GM12878 (cell line): ENCODE results near the gene HUNK. TPM values are rescaled to one million over a fixed set of nuclear protein-coding genes. Genes with fewer than 3 reads are reported as not detected.

Experiments used
- ATAC-seq: fragments of 200-7000 bp; cut with Tn5 transposase; 3 replicates; pipeline ENCODE4 v1.9.1; 2020; ENCODE audit warnings: mild to moderate bottlenecking, moderate library complexity
- BruUV-seq: library from RNA; stranded (reverse); fragments of 400-500 nt; replicated peaks from 2 replicates; lab custom pipeline; 2021; lab: Mats Ljungman, UMichigan
- CTCF ChIA-PET: fragments of 300-600 bp; sonication (Branson Sonifier 250); formaldehyde crosslinking; extraction: SDS; loops from one replicate; lab custom pipeline; 2021; ENCODE audit warnings: inconsistent platforms; lab: Yijun Ruan, JAX
- POLR2A ChIA-PET: fragments of 350-600 bp; formaldehyde crosslinking; extraction: SDS; loops from one replicate; lab custom pipeline; 2021; ENCODE audit warnings: inconsistent platforms; lab: Charles Lee
- RAD21 ChIA-PET: fragments of 300-600 bp; sonication (Branson Sonifier 250); formaldehyde crosslinking; loops from one replicate; lab custom pipeline; 2023; ENCODE audit warnings: antibody characterized with exemption; ENCODE audit not compliant: unreplicated experiment; lab: Charles Lee
- SMC1A ChIA-PET: fragments of 300-600 bp; sonication (Branson Sonifier 250); formaldehyde crosslinking; loops from one replicate; lab custom pipeline; 2023; ENCODE audit not compliant: unreplicated experiment, uncharacterized antibody; lab: Charles Lee
- DNase-seq: peaks from one replicate; pipeline ENCODE4 v3.0.0-alpha.2; 2011; ENCODE audit warnings: low read depth, low spot score
- FAIRE-seq: peaks from 3 replicates; lab custom pipeline; 2011; peaks lifted over from hg19 to GRCh38; lab: Jason Lieb, UNC
- H2AFZ ChIP-seq: 2 replicates; pipeline ENCODE4 v1.6.0; 2011; ENCODE audit warnings: low read depth, low read length, control low read depth; ENCODE audit not compliant: control insufficient read depth
- H3K27ac ChIP-seq: 2 replicates; pipeline ENCODE4 v1.5.1; 2011; ENCODE audit warnings: control low read depth; ENCODE audit not compliant: control insufficient read depth, insufficient read depth
- H3K27me3 ChIP-seq, 2 experiments: replicated peaks in 1 of 2; 2 replicates each; pipeline versions ENCODE4 v1.6.0 to v1.6.1; 2011; ENCODE audit warnings: low read length in 1 of 2; ENCODE audit not compliant: control insufficient read depth in 2 of 2, insufficient read depth in 2 of 2
- H3K36me3 ChIP-seq, 2 experiments: 2 replicates each; pipeline ENCODE4 v1.5.1; 2011; ENCODE audit warnings: low read length in 1 of 2; ENCODE audit not compliant: control insufficient read depth in 2 of 2, insufficient read depth in 2 of 2
- H3K4me1 ChIP-seq: 2 replicates; pipeline ENCODE4 v1.6.1; 2011; ENCODE audit warnings: mild to moderate bottlenecking, low read length, moderate library complexity, mixed read lengths; ENCODE audit not compliant: control insufficient read depth, insufficient read depth
- H3K4me2 ChIP-seq: 2 replicates; pipeline ENCODE4 v1.6.0; 2011; ENCODE audit warnings: control low read depth; ENCODE audit not compliant: control insufficient read depth, insufficient read depth
- H3K4me3 ChIP-seq: fragments of 200-600 bp; sonication (generic); 2 replicates; pipeline ENCODE4 v1.5.1; 2016
- H3K79me2 ChIP-seq: 2 replicates; pipeline ENCODE4 v1.6.0; 2011; ENCODE audit warnings: low read length; ENCODE audit not compliant: control insufficient read depth, insufficient read depth
- H3K9ac ChIP-seq: 2 replicates; pipeline ENCODE4 v1.8.0; 2011; ENCODE audit warnings: low read length, control low read depth, mixed read lengths; ENCODE audit not compliant: control insufficient read depth, insufficient read depth
- H3K9me3 ChIP-seq: replicated peaks from 3 replicates; pipeline ENCODE4 v1.5.1; 2011; ENCODE audit warnings: mild to moderate bottlenecking, low read length; ENCODE audit not compliant: control insufficient read depth, insufficient read depth
- H4K20me1 ChIP-seq: 2 replicates; pipeline ENCODE4 v1.6.0; 2011; ENCODE audit not compliant: control insufficient read depth, insufficient read depth
- CBX3 ChIP-seq: fragments of 200-600 bp; sonication (generic); IDR thresholded peaks from 2 replicates; pipeline ENCODE4 v1.6.1; 2016; ENCODE audit warnings: low read depth, borderline replicate concordance
- ESRRA ChIP-seq: IDR thresholded peaks from 2 replicates; pipeline ENCODE4 v1.6.1; 2012; ENCODE audit warnings: mild to moderate bottlenecking, low read length, improper control_type of control experiment
- ETV6 ChIP-seq, 2 experiments: fragments of 450-650 bp in 1 of 2; IDR thresholded peaks in 1 of 2; conservative IDR thresholded peaks in 1 of 2; 2 replicates each; pipeline ENCODE4 v1.6.1; 2014; ENCODE audit warnings: antibody characterized with exemption in 1 of 2, borderline replicate concordance in 1 of 2, low read depth in 1 of 2, mild to moderate bottlenecking in 1 of 2, moderate library complexity in 1 of 2
- FOXM1 ChIP-seq: IDR thresholded peaks from 2 replicates; pipeline ENCODE4 v1.6.1; 2012; ENCODE audit warnings: low read depth, mild to moderate bottlenecking, inconsistent platforms, low read length, moderate library complexity
- GABPA ChIP-seq: IDR thresholded peaks from 2 replicates; pipeline ENCODE4 v1.6.1; 2014; ENCODE audit warnings: antibody characterized with exemption, low read depth, mild to moderate bottlenecking, inconsistent platforms
- HDGF ChIP-seq: fragments of 450-650 bp; IDR thresholded peaks from 2 replicates; pipeline ENCODE4 v1.6.1; 2016; ENCODE audit warnings: antibody characterized with exemption
- IKZF1 ChIP-seq: fragments of 450-650 bp; conservative IDR thresholded peaks from 2 replicates; pipeline ENCODE4 v1.6.1; 2017; ENCODE audit warnings: antibody characterized with exemption, mild to moderate bottlenecking
- MEF2B ChIP-seq: fragments of 450-650 bp; IDR thresholded peaks from 2 replicates; pipeline ENCODE4 v1.6.1; 2018; ENCODE audit warnings: mild to moderate bottlenecking, moderate library complexity; ENCODE audit not compliant: partially characterized antibody, poor library complexity, severe bottlenecking
- MYC ChIP-seq: IDR thresholded peaks from 2 replicates; pipeline ENCODE4 v1.6.1; 2011; ENCODE audit warnings: mild to moderate bottlenecking, low read length, moderate library complexity, inconsistent platforms; ENCODE audit not compliant: insufficient read depth, insufficient replicate concordance, insufficient read length, severe bottlenecking
- NKRF ChIP-seq: fragments of 450-650 bp; conservative IDR thresholded peaks from 2 replicates; pipeline ENCODE4 v1.6.1; 2017; ENCODE audit warnings: mild to moderate bottlenecking, moderate library complexity
- NR2C2 ChIP-seq: IDR thresholded peaks from 2 replicates; pipeline ENCODE4 v1.6.1; 2011; ENCODE audit warnings: borderline replicate concordance, low read depth; ENCODE audit not compliant: control insufficient read depth, insufficient read length
- NR2F1 ChIP-seq: fragments of 450-650 bp; conservative IDR thresholded peaks from 2 replicates; pipeline ENCODE4 v1.6.1; 2017; ENCODE audit warnings: mild to moderate bottlenecking
- POLR2AphosphoS5 ChIP-seq: IDR thresholded peaks from 2 replicates; pipeline ENCODE4 v1.6.1; 2011; ENCODE audit warnings: mild to moderate bottlenecking, low read length, inconsistent platforms
- RAD21 ChIP-seq: IDR thresholded peaks from 2 replicates; pipeline ENCODE4 v1.6.1; 2011; ENCODE audit warnings: mild to moderate bottlenecking, low read depth, low read length, moderate library complexity; ENCODE audit not compliant: insufficient read depth
- STAT3 ChIP-seq: IDR thresholded peaks from 2 replicates; pipeline ENCODE4 v1.6.1; 2011; ENCODE audit warnings: low read depth, low read length, improper control_type of control experiment
- TCF12 ChIP-seq: IDR thresholded peaks from 2 replicates; pipeline ENCODE4 v1.6.1; 2011; ENCODE audit warnings: low read depth, mild to moderate bottlenecking, low read length
- ZNF384 ChIP-seq: IDR thresholded peaks from 2 replicates; pipeline ENCODE4 v1.6.1; 2012; ENCODE audit warnings: low read depth, mild to moderate bottlenecking, low read length, improper control_type of control experiment, borderline replicate concordance
- ZNF622 ChIP-seq: fragments of 450-650 bp; IDR thresholded peaks from 2 replicates; pipeline ENCODE4 v1.6.1; 2017; ENCODE audit warnings: mild to moderate bottlenecking, inconsistent platforms
- WGBS: methylation state at CpG from one replicate; pipeline ENCODE4 v1.1.6; 2016; ENCODE audit warnings: low lambda C conversion rate; ENCODE audit not compliant: insufficient replicate concordance, insufficient coverage; ENCODE audit errors: missing lambda C conversion rate; 5-methylcytosine and 5-hydroxymethylcytosine counted together
- in situ Hi-C: fragments of 300-500 bp; cut with MboI; formaldehyde crosslinking; loops from 9 replicates; pipeline ENCODE4 v1.14.3; 2018; ENCODE audit warnings: mixed read lengths
- intact Hi-C: fragments of 100-400 bp; cut with micrococcal nuclease; formaldehyde crosslinking; loops from one replicate; pipeline ENCODE4 v1.14.2; 2022; ENCODE audit not compliant: unreplicated experiment
- polyA plus RNA-seq, 11 experiments: library from polyadenylated mRNA; depleted of rRNA in 4 of 11; unstranded in 6 of 11; stranded (reverse) in 5 of 11; fragments of >200 nt; fragmentation: Nextera tagmentation in 4 of 11; fragmentation: Illumina TruSeq in 1 of 11; extraction: Ambion mirVana in 4 of 11; extraction: Trizol in 1 of 11; gene quantifications; 1 replicate in 1 of 11; 2 replicates in 10 of 11; pipeline versions ENCODE4 v1.2.1 to v1.2.3, GENCODE V29; 2011 to 2016; ENCODE audit warnings: inconsistent platforms in 2 of 11, missing spikeins in 2 of 11, low read depth in 1 of 11
- total RNA-seq, 4 experiments: library from RNA; depleted of rRNA in 3 of 4; stranded (reverse); fragments of >200 nt in 3 of 4; fragmentation: Illumina TruSeq in 1 of 4; extraction: Trizol in 1 of 4; gene quantifications; 2 replicates each; pipeline versions ENCODE4 v1.2.1 to v1.2.3, GENCODE V29; 2013 to 2021
- TF ChIP-seq, protein P1 (sequence below): fragments of 450-650 bp; IDR thresholded peaks from 2 replicates; pipeline ENCODE4 v1.6.1; 2016; ENCODE audit warnings: mild to moderate bottlenecking
- TF ChIP-seq, protein P2 (sequence below): fragments of 450-650 bp; IDR thresholded peaks from 2 replicates; pipeline ENCODE4 v1.6.1; 2018; ENCODE audit warnings: borderline replicate concordance, mild to moderate bottlenecking; ENCODE audit not compliant: partially characterized antibody

HUNK gene
- total and polyA plus RNA-seq, 10 of the 15 experiments (the other 5 are each of a cell fraction or from before 2014, with no cell fraction given): under 0.01 to 0.14 (median 0.03) TPM; not detected in 7

GRCh38 chr21:31920275-31920674, 47.5 kb downstream of the HUNK start:
- H3K9ac ChIP-seq: no peak overlapping the region
- CTCF ChIA-PET: no interaction called here
- no peak overlapping the region for H2AFZ ChIP-seq
- intact Hi-C loops (no loop called here), in situ Hi-C loops (no loop called here)
- BruUV-seq: no TSS peak
- POLR2A ChIA-PET: no interaction called here
- H4K20me1 ChIP-seq: no peaks in the 10 kb centered on the region
- SMC1A ChIA-PET: no interaction called here
- H3K4me3 ChIP-seq: no peak overlapping the region
- no peaks in the 10 kb centered on the region for H3K27me3 ChIP-seq
- 10% methylated on average over 1 of the region's 1 CpG for WGBS
- no peaks in the 10 kb centered on the region for H3K79me2 ChIP-seq
- H3K27ac ChIP-seq: no peak overlapping the region
- no peak overlapping the region for H3K4me2 ChIP-seq
- no peaks in the 10 kb centered on the region for H3K36me3 ChIP-seq
- H3K9me3 ChIP-seq: no peaks in the 10 kb centered on the region
- no peaks in the 10 kb centered on the region for H3K4me1 ChIP-seq
- no peak for DNase-seq
- TF ChIP-seq HDGF: no peak
- no peak for TF ChIP-seq TCF12
- TF ChIP-seq NR2F1: no peak
- no peak for TF ChIP-seq POLR2AphosphoS5
- no peak for TF ChIP-seq FOXM1
- TF ChIP-seq IKZF1: no peak
- TF ChIP-seq, protein P1, sequence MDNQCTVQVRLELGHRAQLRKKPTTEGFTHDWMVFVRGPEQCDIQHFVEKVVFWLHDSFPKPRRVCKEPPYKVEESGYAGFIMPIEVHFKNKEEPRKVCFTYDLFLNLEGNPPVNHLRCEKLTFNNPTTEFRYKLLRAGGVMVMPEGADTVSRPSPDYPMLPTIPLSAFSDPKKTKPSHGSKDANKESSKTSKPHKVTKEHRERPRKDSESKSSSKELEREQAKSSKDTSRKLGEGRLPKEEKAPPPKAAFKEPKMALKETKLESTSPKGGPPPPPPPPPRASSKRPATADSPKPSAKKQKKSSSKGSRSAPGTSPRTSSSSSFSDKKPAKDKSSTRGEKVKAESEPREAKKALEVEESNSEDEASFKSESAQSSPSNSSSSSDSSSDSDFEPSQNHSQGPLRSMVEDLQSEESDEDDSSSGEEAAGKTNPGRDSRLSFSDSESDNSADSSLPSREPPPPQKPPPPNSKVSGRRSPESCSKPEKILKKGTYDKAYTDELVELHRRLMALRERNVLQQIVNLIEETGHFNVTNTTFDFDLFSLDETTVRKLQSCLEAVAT: no peak
- no peak for TF ChIP-seq NR2C2
- no peak for TF ChIP-seq MYC
- TF ChIP-seq ETV6 (conservative IDR thresholded peaks at IDR 0.05 in 1 of 2, IDR thresholded peaks at IDR 0.05 in 1 of 2; ENCODE audit: borderline replicate concordance in 1 of 2, low read depth in 1 of 2): no peak
- no peak for TF ChIP-seq ZNF384
- no peak for TF ChIP-seq ZNF622
- TF ChIP-seq NKRF: no peak
- TF ChIP-seq, protein P2, sequence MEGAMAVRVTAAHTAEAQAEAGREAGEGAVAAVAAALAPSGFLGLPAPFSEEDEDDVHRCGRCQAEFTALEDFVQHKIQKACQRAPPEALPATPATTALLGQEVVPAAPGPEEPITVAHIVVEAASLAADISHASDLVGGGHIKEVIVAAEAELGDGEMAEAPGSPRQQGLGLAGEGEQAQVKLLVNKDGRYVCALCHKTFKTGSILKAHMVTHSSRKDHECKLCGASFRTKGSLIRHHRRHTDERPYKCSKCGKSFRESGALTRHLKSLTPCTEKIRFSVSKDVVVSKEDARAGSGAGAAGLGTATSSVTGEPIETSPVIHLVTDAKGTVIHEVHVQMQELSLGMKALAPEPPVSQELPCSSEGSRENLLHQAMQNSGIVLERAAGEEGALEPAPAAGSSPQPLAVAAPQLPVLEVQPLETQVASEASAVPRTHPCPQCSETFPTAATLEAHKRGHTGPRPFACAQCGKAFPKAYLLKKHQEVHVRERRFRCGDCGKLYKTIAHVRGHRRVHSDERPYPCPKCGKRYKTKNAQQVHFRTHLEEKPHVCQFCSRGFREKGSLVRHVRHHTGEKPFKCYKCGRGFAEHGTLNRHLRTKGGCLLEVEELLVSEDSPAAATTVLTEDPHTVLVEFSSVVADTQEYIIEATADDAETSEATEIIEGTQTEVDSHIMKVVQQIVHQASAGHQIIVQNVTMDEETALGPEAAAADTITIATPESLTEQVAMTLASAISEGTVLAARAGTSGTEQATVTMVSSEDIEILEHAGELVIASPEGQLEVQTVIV: no peak
- no peak for TF ChIP-seq CBX3
- TF ChIP-seq RAD21: no peak
- no peak for TF ChIP-seq ESRRA
- TF ChIP-seq GABPA: no peak
- no peak for TF ChIP-seq STAT3
- TF ChIP-seq MEF2B: no peak
- no peak for ATAC-seq
- RAD21 ChIA-PET: no interaction called here
- FAIRE-seq: no peak
